Effector CD4-positive, alpha-beta T cell (primary cell): ENCODE measurements around the gene PAMR1.

Source experiments
- DNase-seq: peaks from one replicate; pipeline ENCODE4 v3.0.0-alpha.2; 2020

Gene PAMR1

DNA sequence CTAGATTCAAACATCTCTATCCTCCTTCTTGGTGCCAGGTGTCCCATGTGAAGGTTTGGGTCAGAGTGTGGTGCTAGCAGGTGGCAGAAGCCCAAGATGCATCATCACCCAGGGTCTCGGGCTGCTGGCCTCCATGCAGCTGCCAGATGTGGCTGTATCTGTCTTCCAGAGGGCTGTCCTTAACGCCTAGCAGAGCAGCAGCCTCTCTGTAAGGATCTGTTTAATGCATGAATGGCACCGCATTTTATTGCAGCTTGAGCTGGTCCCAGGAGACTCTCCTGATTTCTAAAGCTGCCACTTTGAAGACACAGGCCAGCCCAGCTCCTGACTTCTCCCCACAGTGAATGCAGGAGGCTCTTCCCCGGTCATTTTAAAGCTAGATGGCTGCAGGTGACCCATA is 132.3 kb downstream of the PAMR1 start:
- no peak for DNase-seq

DNA sequence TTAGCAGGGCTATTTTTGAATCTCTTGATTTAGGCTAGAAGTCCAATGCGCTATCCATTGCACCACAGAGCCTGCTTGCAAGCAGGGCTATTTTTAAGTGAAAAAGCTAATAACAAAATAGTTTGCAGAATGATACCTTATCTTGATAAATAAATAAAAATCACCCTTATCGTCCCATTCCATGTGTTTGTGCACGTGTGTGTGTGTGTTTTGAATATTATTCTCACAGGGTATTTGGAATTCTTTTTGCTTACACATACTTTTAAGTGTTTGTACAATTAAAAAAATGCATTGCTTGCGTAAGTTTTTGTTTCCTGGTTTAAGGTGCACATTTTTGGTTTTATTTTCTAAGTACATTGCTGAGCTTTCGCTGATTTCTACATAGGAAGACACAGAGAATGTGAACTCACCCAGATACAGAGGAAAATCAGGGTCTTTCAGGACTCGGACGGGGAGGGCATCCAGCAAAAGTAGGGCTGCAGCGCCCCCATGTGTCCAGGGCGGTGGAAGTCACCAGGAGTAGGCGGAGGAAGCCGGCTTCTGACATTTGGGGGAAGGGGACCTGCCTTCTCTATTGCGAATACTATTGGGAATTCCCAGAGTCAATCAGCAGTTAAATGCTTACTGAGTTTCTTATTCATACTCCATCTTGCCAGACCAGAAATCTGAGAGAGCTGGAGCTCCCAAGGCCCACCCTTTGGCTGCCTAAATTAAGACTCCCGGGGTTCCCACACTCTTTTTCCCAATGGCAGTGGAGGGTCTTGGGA is 133.3 kb downstream of the PAMR1 start:
- peak; percentile 86 for DNase-seq

DNA sequence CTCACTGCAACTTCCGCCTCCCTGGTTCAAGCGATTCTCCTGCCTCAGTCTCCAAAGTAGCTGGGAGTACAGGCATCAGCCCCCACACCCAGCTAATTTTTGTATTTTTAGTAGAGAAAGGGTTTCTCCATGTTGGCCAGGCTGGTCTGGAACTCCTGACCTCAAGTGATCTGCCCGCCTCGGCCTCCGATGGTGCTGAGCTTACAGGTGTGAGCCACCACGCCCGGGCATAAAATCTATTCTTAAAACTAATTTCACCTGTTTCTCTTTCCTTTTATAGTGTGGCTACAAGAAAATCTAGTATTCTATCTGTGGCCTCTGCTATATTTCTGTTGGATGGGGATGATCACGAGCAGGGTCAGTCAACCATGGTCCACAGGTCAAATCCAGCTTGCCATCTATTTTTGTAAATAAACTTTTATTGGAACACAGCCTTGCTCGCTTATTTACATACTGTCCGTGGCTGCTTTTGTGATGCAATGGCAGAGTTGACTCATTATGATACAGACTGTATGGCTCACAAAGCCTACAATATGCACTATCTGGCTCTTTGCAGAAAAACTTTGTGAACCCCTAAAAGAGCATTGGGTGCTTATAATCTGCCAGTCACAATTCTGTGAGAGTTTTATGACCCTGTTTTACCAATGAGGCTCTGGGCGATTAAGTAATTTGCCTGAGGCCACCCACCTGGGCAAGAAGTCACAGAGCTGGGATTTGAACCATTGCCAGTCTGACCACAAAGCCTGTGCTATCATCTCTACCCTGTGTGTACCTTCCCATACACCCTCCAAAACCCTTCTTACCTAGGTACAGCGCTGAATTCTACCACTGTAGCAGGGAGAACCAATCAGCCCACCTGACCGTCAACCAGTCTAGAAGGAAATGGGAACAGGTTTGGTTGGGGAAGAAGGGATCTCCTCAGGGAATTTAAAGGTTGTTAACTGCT is 134.4 kb downstream of the PAMR1 start:
- DNase-seq, result no peak

DNA sequence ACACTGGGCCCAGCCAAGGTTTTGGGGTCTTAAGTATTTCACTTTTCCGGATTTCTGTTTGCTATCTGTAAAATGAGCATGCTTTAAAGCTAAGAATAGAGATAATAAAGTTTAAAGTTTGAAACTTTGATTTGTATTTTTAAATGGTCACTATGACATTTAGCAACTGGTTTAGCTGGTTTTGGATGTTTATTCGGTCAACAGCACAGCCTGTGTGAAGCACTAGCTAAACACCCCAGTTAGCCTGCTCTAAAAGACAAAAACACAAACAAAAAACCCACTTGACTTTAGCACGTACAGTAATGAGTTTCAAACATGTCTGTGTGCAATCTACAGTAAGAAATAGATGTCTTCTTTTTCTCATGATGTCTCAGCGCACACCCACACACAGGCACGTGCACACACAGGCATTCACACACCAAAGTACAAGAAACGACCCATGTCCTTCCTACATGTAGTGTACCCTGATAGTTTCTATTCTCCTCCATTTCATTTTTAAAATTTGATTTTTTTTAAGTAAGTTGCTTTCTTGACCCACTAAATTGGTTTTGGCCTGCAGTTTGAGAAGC is 135.4 kb downstream of the PAMR1 start:
- DNase-seq, result no peak

DNA sequence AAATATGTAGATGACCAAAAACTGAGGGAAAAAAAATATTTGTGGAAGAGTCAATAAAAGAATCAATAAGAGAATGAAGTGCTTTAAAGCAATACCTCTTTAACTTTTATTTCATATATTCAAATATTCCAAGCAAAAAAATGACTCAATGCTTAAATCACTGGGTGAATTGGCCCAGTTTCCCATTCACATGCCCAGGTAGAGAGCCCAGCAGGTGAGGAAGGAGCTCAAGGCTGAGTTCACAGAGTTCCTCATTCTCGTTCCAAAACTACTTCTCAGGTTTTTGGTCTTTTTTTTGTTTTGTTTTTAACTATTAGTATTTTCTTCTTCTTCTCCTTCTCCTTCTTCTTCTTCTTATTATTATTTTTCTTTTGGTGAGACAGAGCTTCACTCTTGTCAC is 136.3 kb downstream of the PAMR1 start:
- DNase-seq, result no peak

DNA sequence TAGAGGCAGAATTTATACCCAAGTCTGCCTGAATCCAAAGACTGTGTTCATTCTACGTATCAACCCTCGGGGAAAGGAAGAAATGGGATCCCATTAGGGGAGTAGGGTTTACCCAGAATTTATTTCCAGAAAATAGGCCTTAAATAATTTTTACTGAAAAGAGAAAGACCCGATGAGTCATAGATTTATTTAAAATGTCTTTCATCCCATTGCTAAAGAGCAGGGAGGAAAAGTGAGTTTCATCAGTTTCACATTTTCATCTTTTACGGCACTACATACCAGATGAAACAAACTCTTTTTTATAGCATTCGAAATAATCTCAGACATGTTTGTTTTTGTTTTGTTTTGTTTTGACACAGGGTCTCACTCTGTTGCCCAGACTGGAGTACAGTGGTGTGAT is 137.4 kb downstream of the PAMR1 start:
- DNase-seq, result no peak

DNA sequence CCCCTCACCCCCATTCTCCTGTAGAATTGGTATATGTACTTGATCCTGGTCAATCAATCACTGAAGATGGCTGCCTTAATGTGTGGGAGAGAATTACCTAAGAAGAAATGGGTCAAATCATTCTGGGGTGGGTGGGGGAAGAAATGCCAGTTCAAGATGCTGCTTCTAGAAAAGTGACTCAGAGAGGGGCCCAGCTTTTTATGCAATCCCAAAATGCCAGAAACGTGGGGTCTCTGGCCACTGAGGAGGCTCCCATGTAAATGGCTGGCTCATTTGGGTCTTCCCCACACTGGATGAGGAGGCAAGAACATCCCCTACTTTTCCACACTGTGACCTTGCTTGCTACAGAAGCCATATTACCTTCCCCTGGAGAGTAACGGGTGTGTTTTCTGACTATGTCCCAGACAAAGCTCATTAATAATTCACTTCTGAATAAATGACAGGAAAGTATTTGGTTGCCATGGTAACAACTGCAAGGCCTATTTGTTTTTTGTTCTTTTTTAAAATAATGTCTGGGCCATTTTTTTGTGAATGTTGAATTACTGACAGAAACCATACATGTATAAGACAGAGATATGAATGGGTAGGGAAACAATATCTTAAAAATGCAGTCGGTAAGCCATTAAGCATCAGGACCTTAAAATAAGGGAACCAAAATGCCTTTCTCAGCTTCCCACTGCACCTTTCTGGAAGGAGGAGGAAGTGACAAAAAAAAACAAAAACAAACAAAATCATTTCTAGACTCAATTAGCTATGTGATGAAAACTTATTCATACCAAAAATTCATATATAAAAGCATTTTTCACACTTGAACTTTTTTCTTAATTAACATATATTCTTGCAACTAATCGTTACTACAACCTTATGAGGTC is 138.1 kb downstream of the PAMR1 start:
- DNase-seq, result no peak

DNA sequence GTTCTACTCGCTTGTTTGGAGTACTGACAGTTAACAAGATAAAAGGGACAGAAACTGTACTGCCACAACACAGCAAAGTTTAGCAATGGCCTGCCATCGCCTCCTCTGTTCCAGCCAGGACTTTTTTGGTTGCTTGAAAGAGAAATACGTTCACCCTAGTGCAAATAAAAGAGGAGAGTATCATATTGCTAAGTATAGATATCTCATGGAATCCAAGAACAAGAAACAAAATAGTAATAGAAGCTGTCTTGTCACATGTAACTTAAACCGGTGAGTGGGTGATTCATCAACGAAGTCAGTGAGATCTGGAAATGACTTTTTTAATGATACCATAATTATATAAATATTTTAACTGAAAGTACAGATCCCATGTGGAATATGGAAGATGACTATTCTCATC is 141.5 kb downstream of the PAMR1 start:
- DNase-seq, result no peak
